Hepatocyte (in vitro differentiated cells): Measurements from ENCODE around the gene AMELX. TPM values are rescaled to one million over a fixed set of nuclear protein-coding genes. Genes with fewer than 3 reads are reported as not detected.
A peak's percentile ranks its signal among the peaks of the same experiment; 100 is the strongest.

Experiments used
- DNase-seq: peaks from one replicate; pipeline ENCODE4 v3.0.0-alpha.2; 2016; ENCODE audit warnings: low spot score
- H2AFZ ChIP-seq: fragments of 200-600 bp; sonication (generic); 2 replicates; pipeline ENCODE4 v1.6.0; 2016; ENCODE audit warnings: antibody characterized with exemption, mild to moderate bottlenecking
- H3K27ac ChIP-seq: fragments of 200-600 bp; sonication (generic); 2 replicates; pipeline ENCODE4 v1.5.1; 2016; ENCODE audit warnings: mild to moderate bottlenecking
- H3K27me3 ChIP-seq: fragments of 200-600 bp; sonication (generic); 2 replicates; pipeline ENCODE4 v1.6.1; 2016
- H3K36me3 ChIP-seq: fragments of 200-600 bp; sonication (generic); replicated peaks from 2 replicates; pipeline ENCODE4 v1.5.1; 2016; ENCODE audit warnings: low read depth; ENCODE audit not compliant: insufficient read depth
- H3K4me1 ChIP-seq: fragments of 200-600 bp; sonication (generic); 2 replicates; pipeline ENCODE4 v1.5.1; 2016; ENCODE audit warnings: mild to moderate bottlenecking, moderate library complexity; ENCODE audit not compliant: insufficient read depth
- H3K4me2 ChIP-seq: fragments of 200-600 bp; sonication (generic); 2 replicates; pipeline ENCODE4 v1.6.0; 2016
- H3K4me3 ChIP-seq: fragments of 200-600 bp; sonication (generic); 2 replicates; pipeline ENCODE4 v1.5.1; 2016; ENCODE audit warnings: mild to moderate bottlenecking
- H3K79me2 ChIP-seq: fragments of 200-600 bp; sonication (generic); 2 replicates; pipeline ENCODE4 v1.6.0; 2017; ENCODE audit warnings: mild to moderate bottlenecking
- H3K9me2 ChIP-seq: fragments of 200-600 bp; sonication (generic); replicated peaks from 2 replicates; pipeline ENCODE4 v1.6.0; 2017; ENCODE audit warnings: mild to moderate bottlenecking; ENCODE audit not compliant: insufficient read depth
- H3K9me3 ChIP-seq: fragments of 200-600 bp; sonication (generic); 2 replicates; pipeline ENCODE4 v1.5.1; 2016; ENCODE audit warnings: low read depth, mild to moderate bottlenecking
- H4K20me1 ChIP-seq: fragments of 200-600 bp; sonication (generic); 2 replicates; pipeline ENCODE4 v1.6.0; 2016; ENCODE audit warnings: mild to moderate bottlenecking; ENCODE audit not compliant: insufficient read depth, poor library complexity, severe bottlenecking
- CTCF ChIP-seq: fragments of 200-600 bp; sonication (generic); IDR thresholded peaks from 2 replicates; pipeline ENCODE4 v1.5.1; 2016; ENCODE audit warnings: antibody characterized with exemption, mild to moderate bottlenecking; ENCODE audit not compliant: poor library complexity
- EZH2 ChIP-seq: fragments of 200-600 bp; sonication (generic); IDR thresholded peaks from 2 replicates; pipeline ENCODE4 v1.6.1; 2016; ENCODE audit warnings: antibody characterized with exemption, mild to moderate bottlenecking, borderline replicate concordance
- EZH2phosphoT487 ChIP-seq: fragments of 200-600 bp; sonication (generic); IDR thresholded peaks from one replicate; pipeline ENCODE4 v1.6.1; 2018; ENCODE audit warnings: antibody characterized with exemption, mild to moderate bottlenecking, low read depth, moderate library complexity; ENCODE audit not compliant: unreplicated experiment, severe bottlenecking
- WGBS: methylation state at CpG from one replicate; pipeline ENCODE4 v1.1.6; 2016; ENCODE audit warnings: low lambda C conversion rate; ENCODE audit errors: missing lambda C conversion rate; 5-methylcytosine and 5-hydroxymethylcytosine counted together
- microRNA-seq: library from miRNA; unstranded; fragments of <30 nt; microRNA quantifications from one replicate; pipeline ENCODE4, GENCODE V29; 2017
- polyA plus RNA-seq: library from polyadenylated mRNA; unstranded; fragments of >200 nt; fragmentation: Nextera tagmentation; extraction: Ambion mirVana; gene quantifications from 2 replicates; pipeline ENCODE4 v1.2.1, GENCODE V29; 2016
- small RNA-seq: library from RNA; depleted of rRNA; stranded (forward); fragments of <200 nt; gene quantifications from one replicate; pipeline ENCODE3, GENCODE V24; 2014
- total RNA-seq: library from RNA; depleted of rRNA; stranded (reverse); fragments of >200 nt; gene quantifications from 2 replicates; pipeline ENCODE4 v1.2.3, GENCODE V29; 2014

Gene AMELX
- total and polyA plus RNA-seq, 2 experiments from 2014 or later = not detected

- Histone ChIP-seq H4K20me1 (no peaks in the 10 kb centered on the region), H3K4me3 (no peak overlapping the region), H3K79me2 (peaks cover 3% of the 10 kb centered on the region), H3K4me1 (peaks cover 15% of the 10 kb centered on the region), H3K9me2 (no peaks in the 10 kb centered on the region), H2AFZ (no peak overlapping the region), H3K27me3 (no peaks in the 10 kb centered on the region), H3K4me2 (no peak overlapping the region), H3K36me3 (no peaks in the 10 kb centered on the region), H3K9me3 (no peaks in the 10 kb centered on the region), H3K27ac (no peak overlapping the region)
- WGBS = 54% methylated on average over 2 of the region's 2 CpGs
- DNase-seq = no peak
- TF ChIP-seq EZH2phosphoT487 = no peak
- TF ChIP-seq EZH2 = no peak
- no peak for TF ChIP-seq CTCF
Observed at GRCh38 chrX:11349661-11350337, 56.6 kb downstream of the AMELX start.

Small RNAs within 50 kb of the gene (microRNA-seq; reads per million reads assigned to microRNA genes)
- gene MIR548AX = 4.9 reads per million, percentile 8 among the genes with 10 or more reads in this experiment

Small RNAs within 50 kb of the gene (small RNA-seq; reads per million reads assigned to genes)
- gene MIR548AX = 0.09 reads per million

Other genes with a start within 250 kb of the AMELX start
- 20.3 and 21.5 TPM in 2 replicates for gene HCCS, start 182.1 kb upstream of the AMELX start, total RNA-seq
- gene HCCS, start 182.1 kb upstream of the AMELX start, polyA plus RNA-seq = 36.8 and 40.0 TPM in 2 replicates